ENCODE measurements around the gene CYFIP1. TPM values are rescaled to one million over a fixed set of nuclear protein-coding genes. Genes with fewer than 3 reads are reported as not detected.

Gene CYFIP1
- total and polyA plus RNA-seq, 9 of the 15 experiments (the other 6 are each of a cell fraction or from before 2014, with no cell fraction given): 3.8 to 59.8 (median 28.3) TPM

- H3K27ac ChIP-seq (ENCODE audit: extremely low read depth, low read depth, low read length): no peak overlapping the region
- intact Hi-C loops (cut with micrococcal nuclease) (loop anchor here (1.0 kb wide), 1 partner anchor 29 kb away; no protein-coding TSS in a partner anchor), in situ Hi-C loops (cut with MboI) (no loop called here)
- H4K20me1 ChIP-seq (replicated peaks; ENCODE audit: control insufficient read depth, insufficient read depth, low read length): peaks cover 6% of the 10 kb centered on the region; the same call in 1 of the 2 replicates
- peaks cover 4% of the 10 kb centered on the region for H3K9me1 ChIP-seq (ENCODE audit: control insufficient read depth, insufficient read depth, low read length)
- H3K9ac ChIP-seq (ENCODE audit: insufficient read depth in 1 of 2, low read depth in 2 of 2, low read length in 2 of 2): peak overlapping the region; percentile 64 to 90; a peak in 2 of 4 replicates
- no peaks in the 10 kb centered on the region for H3K36me3 ChIP-seq (ENCODE audit: control insufficient read depth, insufficient read depth, low read length)
- POLR2A ChIA-PET: interaction anchor here (1.0 to 1.3 kb wide), 3 partner anchors 11 to 37 kb away, joined by 3 to 6 read pairs (median 5); no protein-coding TSS in a partner anchor
- WGBS (ENCODE audit: insufficient coverage, low coverage, missing lambda C conversion rate): 22% methylated on average over 17 of the region's 22 CpGs
- DNase-seq (ENCODE audit: extremely low read depth in 1 of 4, low spot score in 3 of 4) (no peak), FAIRE-seq (no peak), ATAC-seq (peak; percentile 46)
- no peak overlapping the region for H2AFZ ChIP-seq (ENCODE audit: low read depth, low read length)
- peak overlapping the region; percentile 79 for H3K4me3 ChIP-seq
- H3K79me2 ChIP-seq (ENCODE audit: control insufficient read depth, insufficient read depth, low read length): peaks cover 40% of the 10 kb centered on the region
- peaks cover 9 to 33% of the 10 kb centered on the region in 2 experiments; a peak in 4 of 5 replicates for H3K4me1 ChIP-seq (replicated peaks in 1 of 2; ENCODE audit: control insufficient read depth in 2 of 2, insufficient read depth in 2 of 2, low read length in 2 of 2)
- CTCF ChIA-PET (ENCODE audit: low intra/inter-chr PET ratio): interaction anchor here (0.6 kb wide), 1 partner anchor 552 kb away, joined by 3 read pairs; no protein-coding TSS in a partner anchor
- no TSS peak for BruUV-seq (replicated peaks)
- no peaks in the 10 kb centered on the region for H3K9me3 ChIP-seq (replicated peaks; ENCODE audit: control insufficient read depth, insufficient read depth, low read depth, low read length)
- peak overlapping the region; percentile 98 for H3K4me2 ChIP-seq (ENCODE audit: insufficient read depth, low read length)
- no peaks in the 10 kb centered on the region for H3K27me3 ChIP-seq (ENCODE audit: control insufficient read depth in 2 of 2, insufficient read depth in 2 of 2, low read length in 2 of 2)
- TF ChIP-seq CAMTA2 (CRISPR knock-in tag; conservative IDR thresholded peaks at IDR 0.05): no peak
- TF ChIP-seq MED1 (CRISPR knock-in tag; IDR thresholded peaks at IDR 0.05; ENCODE audit: borderline replicate concordance): 0 out of 2 replicates have a peak, but pooled peaks have one; percentile 17
- no peak for TF ChIP-seq CC2D1A (IDR thresholded peaks at IDR 0.05)
- 0 out of 2 replicates have a peak, but pooled peaks have one; percentile 11 for TF ChIP-seq CXXC5 (CRISPR knock-in tag; IDR thresholded peaks at IDR 0.05)
- TF ChIP-seq, protein P1, sequence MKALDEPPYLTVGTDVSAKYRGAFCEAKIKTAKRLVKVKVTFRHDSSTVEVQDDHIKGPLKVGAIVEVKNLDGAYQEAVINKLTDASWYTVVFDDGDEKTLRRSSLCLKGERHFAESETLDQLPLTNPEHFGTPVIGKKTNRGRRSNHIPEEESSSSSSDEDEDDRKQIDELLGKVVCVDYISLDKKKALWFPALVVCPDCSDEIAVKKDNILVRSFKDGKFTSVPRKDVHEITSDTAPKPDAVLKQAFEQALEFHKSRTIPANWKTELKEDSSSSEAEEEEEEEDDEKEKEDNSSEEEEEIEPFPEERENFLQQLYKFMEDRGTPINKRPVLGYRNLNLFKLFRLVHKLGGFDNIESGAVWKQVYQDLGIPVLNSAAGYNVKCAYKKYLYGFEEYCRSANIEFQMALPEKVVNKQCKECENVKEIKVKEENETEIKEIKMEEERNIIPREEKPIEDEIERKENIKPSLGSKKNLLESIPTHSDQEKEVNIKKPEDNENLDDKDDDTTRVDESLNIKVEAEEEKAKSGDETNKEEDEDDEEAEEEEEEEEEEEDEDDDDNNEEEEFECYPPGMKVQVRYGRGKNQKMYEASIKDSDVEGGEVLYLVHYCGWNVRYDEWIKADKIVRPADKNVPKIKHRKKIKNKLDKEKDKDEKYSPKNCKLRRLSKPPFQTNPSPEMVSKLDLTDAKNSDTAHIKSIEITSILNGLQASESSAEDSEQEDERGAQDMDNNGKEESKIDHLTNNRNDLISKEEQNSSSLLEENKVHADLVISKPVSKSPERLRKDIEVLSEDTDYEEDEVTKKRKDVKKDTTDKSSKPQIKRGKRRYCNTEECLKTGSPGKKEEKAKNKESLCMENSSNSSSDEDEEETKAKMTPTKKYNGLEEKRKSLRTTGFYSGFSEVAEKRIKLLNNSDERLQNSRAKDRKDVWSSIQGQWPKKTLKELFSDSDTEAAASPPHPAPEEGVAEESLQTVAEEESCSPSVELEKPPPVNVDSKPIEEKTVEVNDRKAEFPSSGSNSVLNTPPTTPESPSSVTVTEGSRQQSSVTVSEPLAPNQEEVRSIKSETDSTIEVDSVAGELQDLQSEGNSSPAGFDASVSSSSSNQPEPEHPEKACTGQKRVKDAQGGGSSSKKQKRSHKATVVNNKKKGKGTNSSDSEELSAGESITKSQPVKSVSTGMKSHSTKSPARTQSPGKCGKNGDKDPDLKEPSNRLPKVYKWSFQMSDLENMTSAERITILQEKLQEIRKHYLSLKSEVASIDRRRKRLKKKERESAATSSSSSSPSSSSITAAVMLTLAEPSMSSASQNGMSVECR (CRISPR knock-in tag; IDR thresholded peaks at IDR 0.05): 0 out of 2 replicates have a peak, but pooled peaks have one; percentile 22
- no peak for TF ChIP-seq SIX5 (IDR thresholded peaks at IDR 0.05; ENCODE audit: borderline replicate concordance in 1 of 2, insufficient read depth in 1 of 2, low read depth in 1 of 2, low read length in 2 of 2)
These were observed 1.4 kb downstream of the CYFIP1 start for GRCh38 chr15:22978691-22979237.

All from K562 (cell line).